GM23338 (cell line): Measurements from ENCODE around the gene TECR. TPM values are rescaled to one million over a fixed set of nuclear protein-coding genes. Genes with fewer than 3 reads are reported as not detected.

Source experiments
- microRNA counts: library from miRNA; unstranded; fragments of <30 nt; microRNA quantifications from one replicate; lab custom pipeline; 2017
- microRNA-seq: library from miRNA; unstranded; fragments of <30 nt; microRNA quantifications from one replicate; pipeline ENCODE4, GENCODE V29; 2017
- polyA plus RNA-seq: library from polyadenylated mRNA; unstranded; fragments of >200 nt; fragmentation: Nextera tagmentation; extraction: Ambion mirVana; gene quantifications from 2 replicates; pipeline ENCODE4 v1.2.1, GENCODE V29; 2016
- small RNA-seq: library from RNA; depleted of rRNA; stranded (forward); fragments of <200 nt; gene quantifications from one replicate; pipeline ENCODE3, GENCODE V24; 2014; ENCODE audit warnings: low replicate concordance
- total RNA-seq: library from RNA; depleted of rRNA; stranded (reverse); fragments of >200 nt; shearing (Covaris generic); gene quantifications from 2 replicates; pipeline ENCODE4 v1.2.3, GENCODE V29; 2014; rRNA removed

The TECR gene
- total and polyA plus RNA-seq, 2 experiments from 2014 or later: 107 to 268 TPM

MicroRNAs encoded within 50 kb of the gene (microRNA counts, 767-probe panel; counts per million panel counts)
- microRNA hsa-miR-639 (lab: Ali Mortazavi, UCI): not detected

Small RNAs within 50 kb of the gene (microRNA-seq; reads per million reads assigned to microRNA genes)
- not detected for gene MIR639

Small RNAs within 50 kb of the gene (small RNA-seq; reads per million reads assigned to genes)
- gene RN7SL842P: not detected
- gene SNRPGP15: not detected

Other genes with a start within 250 kb of the TECR start
- 1.5 and 5.5 TPM in 2 replicates for gene ADGRE5, start 148.2 kb upstream of the TECR start, total RNA-seq
- gene ADGRE5, start 148.2 kb upstream of the TECR start, polyA plus RNA-seq: 1.4 and 2.1 TPM in 2 replicates
- 156 and 196 TPM in 2 replicates for gene DDX39A, start 110.3 kb upstream of the TECR start, total RNA-seq
- gene DDX39A, start 110.3 kb upstream of the TECR start, polyA plus RNA-seq: 185 and 195 TPM in 2 replicates
- 147 and 201 TPM in 2 replicates for gene PKN1, start 96.3 kb upstream of the TECR start, total RNA-seq
- 86.8 and 106 TPM in 2 replicates for gene PKN1, start 96.3 kb upstream of the TECR start, polyA plus RNA-seq
- 1.2 TPM in 1 of 2 replicates, not detected in the other for gene PTGER1, start 54.2 kb upstream of the TECR start, total RNA-seq
- 0.56 and 0.57 TPM in 2 replicates for gene PTGER1, start 54.2 kb upstream of the TECR start, polyA plus RNA-seq
- 92.3 and 106 TPM in 2 replicates for gene GIPC1, start 33.5 kb upstream of the TECR start, total RNA-seq
- 50.9 and 51.6 TPM in 2 replicates for gene GIPC1, start 33.5 kb upstream of the TECR start, polyA plus RNA-seq
- gene DNAJB1, start 11.2 kb upstream of the TECR start, total RNA-seq: 53.3 TPM in 2 replicates
- gene DNAJB1, start 11.2 kb upstream of the TECR start, polyA plus RNA-seq: 43.2 and 44.0 TPM in 2 replicates
- gene NDUFB7, start 42.5 kb downstream of the TECR start, total RNA-seq: 289 and 398 TPM in 2 replicates
- 463 and 501 TPM in 2 replicates for gene NDUFB7, start 42.5 kb downstream of the TECR start, polyA plus RNA-seq
- gene CLEC17A, start 53.5 kb downstream of the TECR start, total RNA-seq: 0.17 TPM in 1 of 2 replicates, not detected in the other
- 0.21 TPM in 1 of 2 replicates, not detected in the other for gene CLEC17A, start 53.5 kb downstream of the TECR start, polyA plus RNA-seq
- not detected in 2 replicates for gene ADGRE3, start 145.2 kb downstream of the TECR start, total RNA-seq
- not detected in 2 replicates for gene ADGRE3, start 145.2 kb downstream of the TECR start, polyA plus RNA-seq
- gene ZNF333, start 160.5 kb downstream of the TECR start, total RNA-seq: 9.1 and 21.6 TPM in 2 replicates
- 4.3 and 7.2 TPM in 2 replicates for gene ZNF333, start 160.5 kb downstream of the TECR start, polyA plus RNA-seq
- 2.4 and 2.9 TPM in 2 replicates for gene ADGRE2, start 249.0 kb downstream of the TECR start, total RNA-seq
- 2.3 and 2.4 TPM in 2 replicates for gene ADGRE2, start 249.0 kb downstream of the TECR start, polyA plus RNA-seq